ENCODE data around the gene PHAX.
"Not testable (repeated sequence)": the region's sequence is repeated elsewhere in the genome, so short reads cannot be mapped to it uniquely, and the experiment has no call there.

Gene PHAX

GRCh38 chr5:126656401-126657007 is 55.8 kb downstream of the PHAX start:
- H3K4me3 ChIP-seq (replicated peaks; ENCODE audit: low read depth, low read length), result no peak overlapping the region
- peak; percentile 15 for DNase-seq (ENCODE audit: extremely low read depth, low read depth)
- TF ChIP-seq CTCF (IDR thresholded peaks at IDR 0.05; ENCODE audit: low read depth, low read length, missing control alignments), result peak; percentile 85

- no peak overlapping the region for H3K4me3 ChIP-seq (replicated peaks; ENCODE audit: low read depth, low read length)
- DNase-seq (ENCODE audit: extremely low read depth, low read depth), result no peak
- no peak for TF ChIP-seq CTCF (IDR thresholded peaks at IDR 0.05; ENCODE audit: low read depth, low read length, missing control alignments)
Observed at GRCh38 chr5:126658561-126658960, 57.8 kb downstream of the PHAX start.

- no peak for TF ChIP-seq CTCF (IDR thresholded peaks at IDR 0.05; ENCODE audit: low read depth, low read length, missing control alignments)
- DNase-seq (ENCODE audit: extremely low read depth, low read depth), result no peak
Observed at GRCh38 chr5:126659805-126660482, 59.2 kb downstream of the PHAX start.

GRCh38 chr5:126664586-126664985 is 63.8 kb downstream of the PHAX start:
- TF ChIP-seq CTCF (IDR thresholded peaks at IDR 0.05; ENCODE audit: low read depth, low read length, missing control alignments), result no peak
- DNase-seq (ENCODE audit: extremely low read depth, low read depth), result no peak
- no peak overlapping the region for H3K4me3 ChIP-seq (replicated peaks; ENCODE audit: low read depth, low read length)

More at GRCh38 chr5:126659805-126660482, 59.2 kb downstream of the PHAX start:
- no peak overlapping the region for H3K4me3 ChIP-seq (replicated peaks; ENCODE audit: low read depth, low read length)

GRCh38 chr5:126670109-126670508 is 69.4 kb downstream of the PHAX start:
- not testable (repeated sequence) for DNase-seq (ENCODE audit: extremely low read depth, low read depth); H3K4me3 ChIP-seq (replicated peaks; ENCODE audit: low read depth, low read length)

- H3K4me3 ChIP-seq (replicated peaks; ENCODE audit: low read depth, low read length); DNase-seq (ENCODE audit: extremely low read depth, low read depth): not testable (repeated sequence)
Observed at GRCh38 chr5:126671681-126672080, 70.9 kb downstream of the PHAX start.

- TF ChIP-seq CTCF (IDR thresholded peaks at IDR 0.05; ENCODE audit: low read depth, low read length, missing control alignments), result no peak
- no peak overlapping the region for H3K4me3 ChIP-seq (replicated peaks; ENCODE audit: low read depth, low read length)
- DNase-seq (ENCODE audit: extremely low read depth, low read depth), result no peak
Observed at GRCh38 chr5:126673477-126673876, 72.7 kb downstream of the PHAX start.

- no peak for TF ChIP-seq CTCF (IDR thresholded peaks at IDR 0.05; ENCODE audit: low read depth, low read length, missing control alignments)
- no peak for DNase-seq (ENCODE audit: extremely low read depth, low read depth)
- H3K4me3 ChIP-seq (replicated peaks; ENCODE audit: low read depth, low read length), result no peak overlapping the region
Observed at GRCh38 chr5:126674145-126674544, 73.4 kb downstream of the PHAX start.

All from HFF-Myc (cell line).